ENCODE measurements around the gene ALDH3B2.
"Not testable (repeated sequence)": the region's sequence is repeated elsewhere in the genome, so short reads cannot be mapped to it uniquely, and the experiment has no call there.

The ALDH3B2 gene

DNA sequence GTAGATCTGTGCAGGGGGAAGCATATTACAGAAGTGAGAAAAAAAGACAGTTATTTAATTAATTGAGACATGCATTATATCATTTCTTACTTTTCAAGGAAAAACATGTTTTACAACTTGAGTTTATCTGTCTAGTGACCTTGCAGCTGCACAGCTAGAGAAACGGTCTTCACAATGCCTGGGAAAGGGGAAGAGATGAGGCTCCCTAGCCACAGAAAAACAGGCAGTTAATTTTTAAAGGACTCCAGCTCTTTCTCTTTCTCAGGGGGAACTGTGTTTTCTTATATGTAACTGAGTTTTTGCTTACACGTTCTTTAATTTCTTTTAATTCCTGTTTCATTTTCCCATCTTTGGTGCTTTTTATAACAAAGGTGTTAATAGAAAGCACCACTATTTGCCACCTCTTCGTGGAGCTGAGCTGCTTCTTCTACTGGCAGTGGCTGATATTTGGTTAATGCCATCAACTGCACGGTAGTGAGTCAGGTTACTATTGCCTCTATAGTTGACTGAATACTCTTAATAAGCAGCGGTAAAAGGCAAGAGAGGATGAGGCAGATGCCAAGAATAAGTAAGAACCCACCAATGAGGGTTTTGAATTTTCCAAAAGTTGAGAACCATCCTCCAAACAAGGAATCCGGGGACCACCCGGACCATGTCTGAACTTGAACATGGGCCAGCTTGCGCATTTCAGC lies 11.4 kb upstream of the ALDH3B2 start:
- peak; percentile 9 to 29 for DNase-seq

DNA sequence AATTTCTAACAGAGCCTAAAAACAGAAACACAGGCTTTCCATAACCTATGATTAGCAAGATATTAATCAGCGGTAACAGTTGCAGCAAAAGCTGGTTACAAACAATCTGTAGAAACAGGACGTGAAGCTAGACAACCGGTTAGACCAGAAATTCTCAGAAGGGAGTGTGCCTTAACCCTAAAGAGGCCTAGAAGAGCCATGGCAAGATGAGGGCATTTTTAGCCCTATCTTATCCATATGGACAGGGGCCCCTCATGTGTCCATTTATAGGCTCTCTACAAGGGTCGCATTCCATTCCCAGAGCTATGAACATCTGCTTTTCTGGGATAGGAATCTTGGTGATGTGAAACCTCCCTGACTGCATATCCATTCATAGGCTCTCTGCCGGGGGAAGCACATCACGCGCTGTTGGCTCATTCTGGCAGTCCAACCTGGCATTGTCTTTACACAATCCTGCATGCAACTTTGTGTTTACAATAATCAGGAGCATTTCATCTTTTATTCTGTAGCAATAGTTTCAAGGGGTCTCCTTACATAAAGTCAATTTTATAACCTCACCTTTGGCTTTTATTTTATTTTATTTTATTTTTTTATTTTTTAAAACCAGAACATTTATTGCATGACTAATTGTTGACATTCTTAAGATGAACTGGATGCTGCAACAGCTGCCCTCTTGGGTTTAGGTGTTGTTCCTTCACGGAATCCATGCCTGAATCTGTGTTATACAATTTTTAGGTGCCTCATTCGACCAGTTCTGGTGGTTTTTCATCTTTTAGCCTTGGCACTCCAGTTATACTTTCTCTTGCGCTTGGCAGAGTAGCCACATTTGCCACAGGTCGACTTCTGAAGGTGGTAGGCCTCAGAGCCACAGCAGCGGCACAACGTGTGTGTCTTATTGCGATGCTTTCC lies 8.0 kb upstream of the ALDH3B2 start:
- DNase-seq = not testable (repeated sequence)

DNA sequence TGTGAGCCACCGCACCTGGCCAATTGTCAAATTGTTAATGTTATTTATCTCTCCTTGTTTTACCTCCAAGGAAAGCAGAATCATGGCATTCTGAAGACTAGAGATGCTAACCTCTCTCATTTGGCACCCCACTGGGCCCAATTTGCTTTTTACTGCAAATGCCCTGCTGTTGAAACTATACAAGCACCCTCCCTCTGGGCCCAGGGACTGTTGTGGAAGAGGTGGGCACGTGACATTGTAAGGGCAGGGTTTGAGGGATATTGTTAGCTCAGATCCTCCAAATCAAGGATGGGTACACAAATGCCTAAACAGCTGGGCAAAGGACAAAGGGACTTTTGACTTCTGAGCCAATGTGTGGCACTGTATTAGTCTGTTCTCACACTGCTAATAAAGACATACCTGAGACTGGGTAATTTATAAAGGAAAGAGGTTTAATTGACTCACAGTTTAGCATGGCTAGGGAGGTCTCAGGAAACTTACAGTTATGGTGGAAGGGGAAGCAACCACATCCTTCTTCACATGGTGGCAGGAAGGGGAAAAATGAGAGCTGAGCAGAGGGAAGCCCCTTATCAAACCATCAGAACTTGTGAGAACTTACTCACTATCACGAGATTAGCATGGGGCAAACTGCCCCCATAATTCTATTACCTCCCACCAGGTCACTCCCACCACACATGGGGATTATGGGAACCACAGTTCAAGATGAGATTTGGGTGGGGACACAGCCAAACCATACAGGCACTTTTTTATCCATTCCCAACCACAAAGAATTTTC lies 6.5 kb upstream of the ALDH3B2 start:
- no peak for DNase-seq

DNA sequence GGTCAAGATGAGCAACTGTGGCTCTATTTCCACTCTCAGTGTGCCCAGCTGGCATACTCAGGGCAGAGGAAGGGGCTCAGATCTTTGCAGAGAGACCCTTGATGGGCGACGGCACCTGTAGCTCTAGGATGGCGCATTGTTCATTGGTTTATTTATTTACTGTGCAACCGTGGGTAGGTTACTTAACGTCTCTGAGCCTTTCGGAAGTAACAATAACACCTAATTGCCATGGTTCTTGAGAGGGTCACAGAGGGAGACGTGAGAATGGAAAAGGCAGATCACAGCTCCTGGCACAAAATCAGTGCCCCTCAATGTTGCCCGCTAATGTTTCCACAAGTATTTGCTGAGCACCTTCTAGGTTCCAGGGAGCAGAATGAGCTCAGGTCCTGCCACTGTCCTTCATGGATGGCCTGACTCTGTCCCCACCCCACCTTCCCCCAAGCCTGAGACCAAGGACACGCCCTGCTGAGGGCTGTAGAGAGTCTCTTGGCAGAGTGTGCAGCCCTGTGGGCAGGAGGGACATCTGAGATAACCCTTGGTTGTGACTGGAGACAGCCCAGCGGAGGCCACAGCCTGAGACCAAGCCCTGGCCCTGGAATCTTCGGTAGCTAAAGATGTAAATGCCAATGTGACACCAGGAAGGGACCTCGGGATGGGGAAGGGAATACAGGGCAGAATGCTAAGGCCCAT lies 780 bp upstream of the ALDH3B2 start:
- DNase-seq = no peak

DNA sequence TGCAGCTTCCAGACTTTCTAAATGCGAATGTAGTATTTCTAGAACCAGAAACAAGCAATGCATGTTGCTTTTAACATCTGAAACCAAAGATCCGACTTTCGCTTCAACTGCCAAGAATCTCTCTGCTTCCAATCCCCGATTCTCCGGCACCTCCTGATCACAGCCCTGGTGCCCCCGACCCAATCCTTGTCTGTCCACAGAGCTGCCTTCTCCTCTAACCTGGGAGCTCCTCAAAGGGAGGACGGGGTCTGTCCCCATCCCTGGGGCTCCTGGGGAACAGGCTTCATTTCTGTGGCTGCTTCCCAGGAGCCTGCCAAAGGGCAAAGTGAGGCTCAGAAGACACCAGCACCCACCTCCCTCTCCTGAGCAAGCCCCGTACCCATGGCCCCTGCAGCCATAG lies 521 bp downstream of the ALDH3B2 start:
- no peak for DNase-seq

DNA sequence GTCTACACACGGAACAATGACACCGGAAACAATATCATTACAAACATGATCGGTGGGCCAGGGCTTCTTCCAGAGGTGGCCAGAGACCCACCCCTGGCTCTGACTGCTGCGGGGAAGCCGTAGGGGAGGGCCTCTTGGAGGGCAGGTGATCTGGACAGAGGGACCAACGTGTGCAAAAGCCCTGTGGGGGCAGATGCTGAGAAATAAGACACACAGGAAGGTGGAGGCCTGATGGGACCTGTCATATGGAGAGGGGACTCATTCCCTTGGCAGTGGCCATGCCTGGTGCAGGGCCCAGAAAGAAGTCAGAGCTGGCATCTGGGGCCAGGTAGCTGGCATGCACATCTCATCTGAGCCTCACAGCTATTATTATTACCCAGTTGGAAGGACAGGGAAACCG lies 1.1 kb downstream of the ALDH3B2 start:
- no peak for DNase-seq

DNA sequence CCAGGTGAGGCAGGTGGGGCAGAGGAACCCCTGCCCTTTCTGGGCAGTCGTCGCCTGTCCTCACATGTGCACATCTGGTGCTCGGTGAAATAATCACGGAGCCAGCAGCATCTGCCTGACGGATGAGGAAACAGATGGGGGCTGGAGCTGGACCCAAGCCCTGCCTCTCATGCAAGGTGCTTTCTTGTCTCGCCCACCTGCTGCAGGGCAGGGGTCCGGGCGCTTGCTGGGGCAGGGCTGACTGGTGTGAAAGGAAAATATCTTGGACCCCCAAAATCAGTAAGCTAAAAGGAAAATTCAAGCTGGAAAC lies 3.3 kb downstream of the ALDH3B2 start:
- DNase-seq = no peak

DNA sequence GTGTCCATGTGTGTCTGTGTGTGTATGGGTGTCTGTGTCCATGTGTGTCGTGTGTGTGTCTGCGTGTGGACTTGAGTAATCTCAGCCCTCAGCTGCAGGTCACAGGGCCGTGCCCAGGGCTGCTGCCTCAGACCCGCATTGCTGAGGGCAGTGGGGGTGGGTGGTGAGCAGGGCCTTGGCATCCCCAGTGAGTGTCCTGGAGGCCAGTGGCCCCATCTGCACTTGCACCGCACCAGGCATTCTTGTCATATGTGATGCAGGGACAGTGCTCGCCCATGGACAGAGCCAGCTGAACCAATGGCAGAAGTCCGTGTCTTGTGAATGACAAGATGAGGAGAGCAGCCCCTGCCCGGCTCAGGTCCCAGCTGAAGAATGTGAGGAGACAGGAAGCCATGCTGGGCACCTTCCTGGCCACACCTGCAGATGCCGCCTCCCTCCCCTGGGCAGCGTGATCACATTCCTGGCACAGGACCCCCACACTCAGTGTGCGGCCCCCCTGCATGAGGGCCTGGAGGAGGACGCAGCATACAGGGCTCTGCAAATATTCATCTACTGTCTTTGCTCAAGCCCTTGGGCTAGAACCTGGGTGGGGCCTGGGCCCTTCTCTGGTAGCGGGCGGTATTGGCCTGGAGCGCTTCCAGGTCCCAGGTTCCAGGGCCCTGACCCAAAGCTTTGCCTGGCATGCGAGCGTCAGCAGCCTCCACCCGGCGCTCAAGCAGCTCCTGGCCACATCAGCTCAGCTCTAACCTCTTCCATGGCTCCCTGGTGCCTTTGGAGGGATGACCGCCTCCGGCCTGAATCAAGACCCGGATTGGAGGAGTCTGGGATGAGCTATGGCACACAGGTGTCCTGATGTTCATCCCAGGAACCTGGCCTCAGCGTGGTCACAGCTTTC lies 3.9 kb downstream of the ALDH3B2 start:
- DNase-seq = no peak

DNA sequence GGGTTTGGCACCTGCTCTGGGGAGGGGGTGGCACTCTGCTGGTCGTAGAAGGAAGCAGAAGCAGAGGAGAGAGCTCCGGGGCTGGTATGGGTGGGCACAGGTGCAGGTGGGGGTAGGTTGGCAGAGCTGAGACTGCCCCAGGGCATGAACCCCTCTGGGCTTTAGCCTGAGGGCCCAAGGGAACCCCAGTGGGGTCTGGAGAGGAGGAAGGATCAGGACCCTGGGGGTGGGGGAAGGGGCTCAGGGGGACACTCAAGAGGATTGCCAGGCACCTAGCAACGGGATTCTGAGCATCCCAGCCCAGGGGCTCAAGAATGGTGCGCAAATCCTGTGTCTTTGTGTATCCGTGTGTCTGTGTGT lies 6.3 kb downstream of the ALDH3B2 start:
- no peak for DNase-seq

DNA sequence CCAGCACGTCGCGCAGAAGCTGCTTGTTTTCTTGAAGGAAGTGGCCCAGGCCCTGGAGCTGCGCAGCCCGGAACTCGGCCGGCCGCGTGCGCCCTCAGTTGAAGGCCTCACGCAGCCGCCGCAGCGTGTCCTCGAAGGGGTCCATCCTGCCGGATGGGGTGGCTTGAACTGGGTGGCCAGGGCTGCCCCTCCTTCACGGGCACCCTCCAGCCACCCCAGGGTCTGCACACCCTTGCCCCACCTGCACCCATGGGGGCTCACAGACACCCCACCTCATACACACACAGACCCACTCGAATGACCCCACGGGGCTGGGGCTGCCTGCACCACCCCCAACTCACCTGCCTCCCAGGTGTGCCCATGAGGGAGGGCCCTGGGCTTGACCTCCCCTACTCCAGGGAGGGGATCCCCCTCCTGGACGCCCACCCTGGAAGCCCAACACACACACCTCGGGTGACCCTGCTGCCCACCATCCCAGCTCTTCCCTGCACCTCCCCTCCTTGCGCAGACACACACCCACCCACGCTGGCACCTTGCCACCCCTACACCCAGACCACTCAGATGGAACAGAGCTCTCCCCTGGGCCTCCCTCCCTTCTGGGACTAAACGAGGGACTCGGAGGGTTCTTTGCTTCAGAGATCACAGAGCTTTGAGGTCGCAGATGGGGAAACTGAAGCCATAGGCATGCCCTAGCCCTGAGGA lies 6.8 kb downstream of the ALDH3B2 start:
- no peak for DNase-seq

DNA sequence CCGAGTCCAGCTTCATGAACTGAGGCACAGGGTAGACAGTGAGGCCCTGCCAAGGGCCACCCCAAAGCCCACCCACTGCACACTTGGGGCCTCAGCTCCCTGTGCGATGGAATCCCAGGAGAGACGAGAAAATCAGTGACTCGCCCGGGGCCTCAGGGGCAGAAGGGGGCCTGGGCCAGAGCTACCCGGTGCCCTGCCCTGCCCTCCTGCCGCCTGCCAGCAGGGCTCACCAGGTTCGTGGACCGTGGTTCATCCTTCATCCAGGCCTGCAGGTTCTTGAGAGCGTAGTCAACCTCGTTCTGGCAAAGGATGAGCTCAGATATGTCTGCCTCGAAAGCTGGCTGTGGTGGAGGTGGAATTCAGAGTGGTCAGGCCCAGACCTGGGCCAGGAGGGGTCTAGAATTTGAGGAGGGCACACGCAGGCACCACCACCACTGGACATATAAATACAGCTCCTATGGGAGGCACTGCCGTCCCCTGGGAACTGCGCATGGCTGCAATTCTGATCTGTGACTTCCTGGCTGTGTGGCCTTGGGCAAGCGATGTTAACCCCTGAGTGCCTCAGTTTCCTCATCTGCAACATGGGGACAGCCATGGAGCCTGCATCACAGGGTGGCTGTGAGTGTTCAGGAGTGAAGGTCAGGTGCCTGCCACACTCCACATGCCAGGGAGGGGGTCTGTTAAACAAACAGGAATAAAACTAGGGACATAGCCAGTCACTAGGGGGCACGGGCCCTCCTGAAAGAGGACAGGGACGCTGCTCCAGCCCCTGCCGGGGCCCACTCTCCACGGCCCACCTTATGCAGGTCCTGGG lies 7.5 kb downstream of the ALDH3B2 start:
- no peak for DNase-seq

DNA sequence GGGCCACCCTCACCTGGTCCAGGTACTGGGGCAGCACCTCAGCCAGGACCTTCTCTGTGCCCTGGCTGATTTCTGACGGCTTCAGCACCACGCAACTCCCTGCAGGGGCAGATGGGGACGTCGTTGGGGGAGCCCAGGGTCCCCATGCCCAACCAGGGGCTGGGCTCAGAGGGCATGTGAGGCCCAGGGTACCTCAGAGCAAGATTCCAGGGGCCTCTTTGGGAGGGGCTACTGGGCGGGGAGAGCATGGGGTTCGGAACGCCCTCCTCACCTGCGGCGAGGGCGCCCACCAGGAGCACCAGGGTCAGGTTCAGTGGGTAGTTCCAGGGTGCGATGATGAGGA lies 8.1 kb downstream of the ALDH3B2 start:
- no peak for DNase-seq

DNA sequence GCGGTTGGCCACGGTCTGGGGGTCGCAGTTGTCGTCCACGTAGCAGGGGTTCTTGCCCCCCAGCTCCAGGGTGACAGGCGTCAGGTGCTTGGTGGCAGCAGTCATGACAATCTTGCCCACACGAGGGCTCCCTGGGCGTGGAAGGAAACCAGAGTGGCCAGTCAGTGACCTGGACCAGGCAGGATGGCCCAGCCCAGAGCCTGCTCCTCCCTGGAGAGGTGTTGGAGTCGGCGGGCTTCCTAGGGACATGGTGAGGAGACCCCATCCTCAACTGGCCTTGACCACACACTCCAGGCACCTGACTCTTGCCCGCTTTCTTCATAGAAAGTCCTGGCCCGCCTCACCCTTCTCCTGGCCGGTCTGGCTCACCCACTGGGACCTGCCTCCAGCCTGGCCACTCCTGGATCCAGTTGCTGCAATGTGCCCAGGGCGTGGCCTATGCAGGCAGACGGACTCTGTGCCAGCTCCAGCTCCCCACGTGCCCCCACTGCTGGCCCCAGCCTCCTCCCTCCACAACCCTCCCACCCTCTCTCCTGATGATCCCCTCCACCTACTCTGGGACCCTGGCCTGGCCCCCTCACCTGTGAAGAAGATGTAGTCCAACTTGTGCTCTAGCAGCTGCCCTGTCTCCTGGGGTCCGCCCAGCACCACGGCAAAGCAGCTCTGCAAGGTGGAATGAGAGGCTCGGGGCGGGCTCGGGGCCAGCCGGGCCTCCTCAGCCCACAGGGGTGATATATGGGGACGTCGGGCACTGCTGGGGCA lies 8.7 kb downstream of the ALDH3B2 start:
- DNase-seq = no peak

DNA sequence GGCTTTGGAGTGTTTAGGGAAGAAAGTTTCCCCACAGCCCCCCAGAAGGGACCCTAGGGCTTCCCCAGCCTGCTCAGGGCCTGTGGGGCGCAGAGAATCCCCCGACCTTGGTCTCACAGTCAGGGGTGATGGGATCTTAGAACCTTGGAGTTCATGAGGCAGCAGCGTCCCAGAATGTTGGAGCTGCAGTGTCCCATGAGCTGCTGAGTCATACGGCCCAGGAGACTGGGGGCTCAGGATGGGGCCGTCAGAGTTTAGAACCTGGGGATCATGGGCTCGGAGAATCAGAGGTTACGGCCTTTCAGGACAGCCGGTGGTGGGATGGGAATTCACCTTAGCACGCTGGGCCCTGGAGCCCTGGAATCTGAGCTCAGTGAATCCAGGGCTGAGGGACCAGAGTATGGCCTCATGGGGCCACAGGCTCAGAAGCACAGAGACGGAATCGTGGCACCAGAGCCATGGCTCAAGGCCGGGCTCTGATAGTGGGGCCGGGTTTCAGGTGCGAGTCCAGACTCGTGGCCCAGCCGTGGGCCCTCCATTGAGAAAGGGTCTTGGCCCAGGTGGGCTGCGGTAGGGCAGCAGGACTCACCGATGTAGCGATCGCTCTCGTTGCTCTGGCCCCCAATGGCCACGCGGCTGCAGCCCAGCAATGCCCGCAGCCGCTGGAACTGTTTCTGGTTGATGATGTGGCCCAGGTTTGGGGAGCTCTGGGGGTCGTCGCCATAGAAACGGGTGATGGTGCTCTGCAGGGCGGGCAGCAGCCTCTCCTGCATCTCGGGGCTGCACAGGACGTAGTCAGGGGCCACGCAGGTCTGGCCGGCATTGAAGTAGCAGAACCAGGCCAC lies 9.5 kb downstream of the ALDH3B2 start:
- no peak for DNase-seq

DNA sequence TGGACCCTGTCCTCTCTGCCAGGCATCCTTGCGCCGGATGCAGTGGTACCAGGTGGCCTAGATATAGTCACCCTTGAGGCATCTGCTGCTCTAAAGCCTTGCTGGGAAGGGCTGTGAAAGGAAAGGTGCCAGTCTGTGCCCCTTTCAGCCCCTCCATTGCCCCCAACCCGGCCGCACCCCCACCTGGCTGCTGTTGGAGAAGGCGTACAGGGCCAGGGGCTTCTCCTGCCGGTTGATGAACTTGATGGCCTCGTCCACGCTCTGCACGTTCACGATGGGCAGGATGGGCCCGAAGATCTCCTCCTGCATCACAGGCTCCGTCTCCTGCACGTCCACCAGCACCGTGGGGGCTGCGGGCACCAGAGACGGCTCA lies 10.2 kb downstream of the ALDH3B2 start:
- no peak for DNase-seq

DNA sequence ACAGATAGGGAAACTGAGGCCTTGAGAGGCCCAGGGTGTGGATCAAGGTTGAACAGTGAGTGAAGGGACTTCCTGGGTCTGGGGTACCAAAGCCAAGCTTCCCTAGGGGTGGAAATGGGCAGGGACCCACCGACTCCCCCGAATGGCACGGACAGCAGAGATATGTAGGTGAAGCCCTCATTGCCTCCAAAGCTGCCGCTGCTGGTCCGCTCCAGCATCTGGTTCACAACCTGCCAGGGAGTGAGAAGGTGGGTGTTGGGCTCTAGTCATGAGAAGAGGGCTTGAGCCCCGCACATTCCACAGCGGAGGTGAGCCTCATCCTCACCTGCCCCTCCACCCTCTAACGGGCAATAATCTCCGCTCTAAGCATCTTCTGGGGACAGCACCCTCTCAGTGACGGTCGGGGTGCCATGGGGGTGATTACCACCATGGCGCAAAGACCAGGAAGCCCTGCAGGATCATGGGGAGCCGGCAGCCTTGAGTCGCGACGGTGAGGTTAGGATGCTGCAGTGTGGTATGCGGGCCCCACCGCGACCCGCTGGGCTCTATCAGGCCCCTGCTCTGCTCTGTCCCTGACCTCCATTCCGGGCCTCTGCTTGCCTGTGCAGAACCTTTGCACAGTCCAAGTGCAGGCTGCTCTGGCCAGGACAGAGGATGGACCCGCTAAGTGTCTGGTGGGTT lies 10.8 kb downstream of the ALDH3B2 start:
- DNase-seq = no peak

DNA sequence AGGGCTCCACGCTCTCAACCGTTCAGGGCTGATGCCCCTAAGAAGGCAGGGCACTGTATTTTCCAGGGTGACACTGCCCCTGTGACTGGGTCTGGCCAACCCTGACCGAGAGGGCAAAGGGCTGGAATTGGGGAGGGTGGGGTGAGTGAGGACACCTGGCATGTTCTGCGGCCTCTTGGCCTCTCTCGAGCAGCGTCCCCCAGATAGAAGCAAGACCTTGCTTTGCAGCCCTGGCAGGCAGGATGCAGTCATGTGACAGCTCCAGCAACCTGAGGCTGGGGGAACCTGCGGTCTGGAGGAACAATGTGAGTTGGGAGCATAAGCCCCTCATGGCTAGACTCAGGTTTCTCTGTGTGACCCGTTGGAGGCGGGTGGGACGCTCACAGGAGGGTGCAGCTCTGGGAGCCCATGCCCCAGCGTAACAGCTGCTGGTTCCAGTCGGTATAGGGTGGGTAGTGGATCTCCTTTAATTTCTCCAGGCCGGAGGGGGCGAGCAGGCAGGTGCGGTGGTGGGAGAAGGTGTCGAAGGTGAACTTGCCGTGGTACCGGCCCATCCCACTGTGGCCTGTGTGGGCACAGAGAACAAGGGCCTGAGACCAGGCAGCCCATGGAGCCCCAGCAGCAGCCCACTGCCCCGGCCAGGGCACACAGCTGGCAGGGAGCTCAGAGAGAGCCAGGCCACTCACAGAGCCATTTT lies 11.4 kb downstream of the ALDH3B2 start:
- no peak for DNase-seq

All from inflammatory macrophage (primary cell).